ENCODE results near the gene TUBGCP3. TPM values are rescaled to one million over a fixed set of nuclear protein-coding genes. Genes with fewer than 3 reads are reported as not detected.

TUBGCP3 gene
- polyA plus RNA-seq, 1 donor from 2014 or later: 20.3 TPM

- Histone ChIP-seq H2AFZ (ENCODE audit: low read depth, low read length) (no peak overlapping the region), H3K9me2 (ENCODE audit: insufficient read depth, low read length) (no peaks in the 10 kb centered on the region), H4K20me1 (ENCODE audit: insufficient read depth) (no peaks in the 10 kb centered on the region), H3K79me2 (replicated peaks; ENCODE audit: insufficient read depth, low read length) (no peaks in the 10 kb centered on the region), H3K9ac (ENCODE audit: low read length) (no peak overlapping the region), H3F3A (ENCODE audit: insufficient read depth, low read length, poor library complexity, severe bottlenecking) (no peaks in the 10 kb centered on the region), H3K27ac (ENCODE audit: low read length) (no peak overlapping the region), H3K27me3 (ENCODE audit: insufficient read depth, low read depth, low read length) (no peaks in the 10 kb centered on the region), H3K36me3 (ENCODE audit: insufficient read depth, low read length) (no peaks in the 10 kb centered on the region), H3K9me3 (ENCODE audit: low read length) (no peaks in the 10 kb centered on the region), H3K4me3 (ENCODE audit: low read length) (no peak overlapping the region), H3K4me2 (ENCODE audit: low read length) (no peak overlapping the region)
- no peak for TF ChIP-seq SMC3 (conservative IDR thresholded peaks at IDR 0.05; ENCODE audit: poor library complexity)
These were observed 81.9 kb downstream of the TUBGCP3 start for GRCh38 chr13:112506046-112506445.

DNA sequence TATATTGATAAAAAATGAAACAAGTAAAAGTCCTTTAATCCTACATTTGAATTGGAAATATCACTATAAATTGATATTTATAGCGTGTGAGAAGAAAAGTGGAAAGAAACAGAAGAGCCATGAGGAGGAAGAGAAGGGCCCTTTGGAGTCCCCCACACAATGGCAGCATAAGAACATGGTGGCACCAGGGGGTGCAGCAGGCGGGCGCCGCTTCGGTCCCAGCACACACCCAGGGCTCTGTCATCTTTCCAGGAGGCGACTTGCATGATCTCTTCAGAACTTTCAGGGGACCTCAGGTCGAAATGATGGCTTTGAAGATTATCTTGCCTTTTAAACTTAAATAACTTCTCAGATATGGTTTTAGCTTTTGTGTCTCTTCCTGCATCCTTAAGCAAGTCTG is 91.8 kb downstream of the TUBGCP3 start:
- Histone ChIP-seq H3K36me3 (ENCODE audit: insufficient read depth, low read length) (peaks cover 4% of the 10 kb centered on the region), H3K79me2 (replicated peaks; ENCODE audit: insufficient read depth, low read length) (no peaks in the 10 kb centered on the region), H3F3A (ENCODE audit: insufficient read depth, low read length, poor library complexity, severe bottlenecking) (no peaks in the 10 kb centered on the region), H3K4me2 (ENCODE audit: low read length) (no peak overlapping the region), H4K20me1 (ENCODE audit: insufficient read depth) (no peaks in the 10 kb centered on the region), H3K27ac (ENCODE audit: low read length) (no peak overlapping the region), H3K9me2 (ENCODE audit: insufficient read depth, low read length) (no peaks in the 10 kb centered on the region), H3K4me3 (ENCODE audit: low read length) (no peak overlapping the region), H2AFZ (ENCODE audit: low read depth, low read length) (no peak overlapping the region), H3K27me3 (ENCODE audit: insufficient read depth, low read depth, low read length) (no peaks in the 10 kb centered on the region), H3K9me3 (ENCODE audit: low read length) (no peaks in the 10 kb centered on the region), H3K9ac (ENCODE audit: low read length) (no peak overlapping the region)
- TF ChIP-seq EZH2 (IDR thresholded peaks at IDR 0.05; ENCODE audit: borderline replicate concordance, insufficient read depth, low read length, poor library complexity, severe bottlenecking) (no peak), RAD21 (conservative IDR thresholded peaks at IDR 0.05) (no peak), EP300 (conservative IDR thresholded peaks at IDR 0.05; ENCODE audit: poor library complexity, severe bottlenecking) (no peak), MXI1 (conservative IDR thresholded peaks at IDR 0.05; ENCODE audit: poor library complexity, severe bottlenecking) (no peak), SMC3 (conservative IDR thresholded peaks at IDR 0.05; ENCODE audit: poor library complexity) (no peak), TAF1 (IDR thresholded peaks at IDR 0.05; ENCODE audit: low read depth) (no peak), REST (IDR thresholded peaks at IDR 0.05; ENCODE audit: borderline replicate concordance) (no peak)

DNA sequence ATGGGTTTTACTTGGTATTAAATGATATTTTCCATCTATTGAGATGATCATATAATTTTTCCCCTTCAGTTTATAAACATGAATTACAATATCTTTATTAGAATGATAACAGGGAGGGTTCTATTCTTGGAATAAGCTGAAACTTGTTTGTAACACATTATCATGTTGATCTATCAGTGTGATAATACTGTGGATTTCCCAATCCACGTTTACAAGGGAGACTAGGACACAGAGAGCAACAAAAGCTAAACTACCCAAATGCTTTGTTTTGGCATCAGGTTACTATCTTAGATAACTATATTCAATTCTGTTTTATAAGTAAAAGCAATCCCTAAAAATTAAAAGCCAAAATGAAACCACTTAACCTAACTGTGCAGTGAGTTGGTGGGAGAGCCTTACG is 92.5 kb downstream of the TUBGCP3 start:
- Histone ChIP-seq H3K9ac (ENCODE audit: low read length) (no peak overlapping the region), H3K9me2 (ENCODE audit: insufficient read depth, low read length) (no peaks in the 10 kb centered on the region), H3K27me3 (ENCODE audit: insufficient read depth, low read depth, low read length) (no peaks in the 10 kb centered on the region), H3K9me3 (ENCODE audit: low read length) (no peaks in the 10 kb centered on the region), H3K4me3 (ENCODE audit: low read length) (no peak overlapping the region), H4K20me1 (ENCODE audit: insufficient read depth) (no peaks in the 10 kb centered on the region), H2AFZ (ENCODE audit: low read depth, low read length) (no peak overlapping the region), H3K4me2 (ENCODE audit: low read length) (no peak overlapping the region), H3K27ac (ENCODE audit: low read length) (no peak overlapping the region), H3K79me2 (replicated peaks; ENCODE audit: insufficient read depth, low read length) (no peaks in the 10 kb centered on the region), H3K36me3 (ENCODE audit: insufficient read depth, low read length) (peaks cover 4% of the 10 kb centered on the region), H3F3A (ENCODE audit: insufficient read depth, low read length, poor library complexity, severe bottlenecking) (no peaks in the 10 kb centered on the region)
- no peak for TF ChIP-seq MXI1 (conservative IDR thresholded peaks at IDR 0.05; ENCODE audit: poor library complexity, severe bottlenecking)
- no peak for TF ChIP-seq RAD21 (conservative IDR thresholded peaks at IDR 0.05)
- TF ChIP-seq TAF1 (IDR thresholded peaks at IDR 0.05; ENCODE audit: low read depth): no peak
- TF ChIP-seq EP300 (conservative IDR thresholded peaks at IDR 0.05; ENCODE audit: poor library complexity, severe bottlenecking): no peak
- TF ChIP-seq REST (IDR thresholded peaks at IDR 0.05; ENCODE audit: borderline replicate concordance): no peak
- TF ChIP-seq POLR2AphosphoS5 (IDR thresholded peaks at IDR 0.05): no peak
- no peak for TF ChIP-seq CTCF (IDR thresholded peaks at IDR 0.05; ENCODE audit: poor library complexity, severe bottlenecking)
- TF ChIP-seq EZH2 (IDR thresholded peaks at IDR 0.05; ENCODE audit: borderline replicate concordance, insufficient read depth, low read length, poor library complexity, severe bottlenecking): no peak
- TF ChIP-seq SMC3 (conservative IDR thresholded peaks at IDR 0.05; ENCODE audit: poor library complexity): no peak
